GM23338 (cell line): ENCODE results near the gene NR4A1. TPM values are rescaled to one million over a fixed set of nuclear protein-coding genes. Genes with fewer than 3 reads are reported as not detected.

Source experiments
- ATAC-seq: fragments of 200-7000 bp; cut with Tn5 transposase; 3 replicates; pipeline ENCODE4 v1.9.1; 2020
- DNase-seq: peaks from one replicate; pipeline ENCODE4 v3.0.0-alpha.2; 2015; ENCODE audit warnings: low spot score
- H2AFZ ChIP-seq: fragments of 200-600 bp; sonication (generic); 2 replicates; pipeline ENCODE4 v1.8.0; 2016; ENCODE audit warnings: antibody characterized with exemption, mild to moderate bottlenecking, moderate library complexity
- H3F3A ChIP-seq: fragments of 200-600 bp; sonication (generic); replicated peaks from 2 replicates; pipeline ENCODE4 v1.8.0; 2017; ENCODE audit warnings: antibody characterized with exemption, mixed run types, low read depth
- H3K27ac ChIP-seq: fragments of 200-600 bp; sonication (generic); 2 replicates; pipeline ENCODE4 v1.6.1; 2016; ENCODE audit warnings: low read depth
- H3K27me3 ChIP-seq: fragments of 200-600 bp; sonication (generic); 2 replicates; pipeline ENCODE4 v1.8.0; 2016; ENCODE audit warnings: mild to moderate bottlenecking, mixed run types, moderate library complexity; ENCODE audit not compliant: insufficient read depth
- H3K36me3 ChIP-seq: fragments of 200-600 bp; sonication (generic); 2 replicates; pipeline ENCODE4 v1.8.0; 2016; ENCODE audit warnings: mild to moderate bottlenecking; ENCODE audit not compliant: insufficient read depth
- H3K4me1 ChIP-seq: fragments of 200-600 bp; sonication (generic); 2 replicates; pipeline ENCODE4 v1.8.0; 2016; ENCODE audit warnings: mild to moderate bottlenecking, moderate library complexity; ENCODE audit not compliant: insufficient read depth
- H3K4me2 ChIP-seq: fragments of 200-600 bp; sonication (generic); 2 replicates; pipeline ENCODE4 v1.7.1; 2017; ENCODE audit warnings: mixed run types
- H3K4me3 ChIP-seq: fragments of 200-600 bp; sonication (generic); 2 replicates; pipeline ENCODE4 v1.6.1; 2016; ENCODE audit warnings: mixed run types
- H3K79me2 ChIP-seq: fragments of 200-600 bp; sonication (generic); replicated peaks from 2 replicates; pipeline ENCODE4 v1.8.0; 2017; ENCODE audit warnings: mild to moderate bottlenecking; ENCODE audit not compliant: insufficient read depth
- H3K9me2 ChIP-seq: fragments of 200-600 bp; sonication (generic); 2 replicates; pipeline ENCODE4 v1.8.0; 2017; ENCODE audit not compliant: insufficient read depth
- H4K20me1 ChIP-seq: fragments of 200-600 bp; sonication (generic); replicated peaks from 2 replicates; pipeline ENCODE4 v1.8.0; 2017; ENCODE audit warnings: mild to moderate bottlenecking; ENCODE audit not compliant: insufficient read depth
- H3K27ac Mint-ChIP-seq: 2 replicates; pipeline ENCODE4 v1.8.0; 2020; ENCODE audit warnings: inconsistent platforms, mild to moderate bottlenecking, moderate library complexity, mixed read lengths
- H3K27me3 Mint-ChIP-seq: 3 replicates; pipeline ENCODE4 v1.8.0; 2022; ENCODE audit warnings: low read depth, mild to moderate bottlenecking, moderate library complexity, mixed read lengths, inconsistent platforms; ENCODE audit not compliant: insufficient read depth, poor library complexity
- H3K36me3 Mint-ChIP-seq: 3 replicates; pipeline ENCODE4 v1.8.0; 2021; ENCODE audit warnings: low read depth, mild to moderate bottlenecking, inconsistent platforms, moderate library complexity, mixed read lengths
- H3K4me1 Mint-ChIP-seq: 3 replicates; pipeline ENCODE4 v1.8.0; 2020; ENCODE audit warnings: mild to moderate bottlenecking, inconsistent platforms, mixed read lengths
- H3K4me3 Mint-ChIP-seq: 3 replicates; pipeline ENCODE4 v1.8.0; 2021; ENCODE audit warnings: moderate library complexity, mild to moderate bottlenecking, inconsistent platforms, mixed read lengths
- H3K9me3 Mint-ChIP-seq: 3 replicates; pipeline ENCODE4 v1.8.0; 2020; ENCODE audit warnings: moderate library complexity, mild to moderate bottlenecking, inconsistent platforms, mixed read lengths
- CREB1 ChIP-seq: fragments of 250-450 bp; sonication (Bioruptor Pico); IDR thresholded peaks from 2 replicates; pipeline ENCODE4 v1.5.0; 2020; ENCODE audit warnings: low read depth, mild to moderate bottlenecking, moderate library complexity
- EZH2 ChIP-seq: fragments of 200-600 bp; sonication (generic); IDR thresholded peaks from one replicate; pipeline ENCODE4 v1.8.0; 2017; ENCODE audit warnings: antibody characterized with exemption, mild to moderate bottlenecking, low read depth; ENCODE audit not compliant: unreplicated experiment
- EZH2phosphoT487 ChIP-seq: fragments of 200-600 bp; sonication (generic); IDR thresholded peaks from one replicate; pipeline ENCODE4 v1.8.1; 2018; ENCODE audit warnings: antibody characterized with exemption; ENCODE audit not compliant: unreplicated experiment
- JUNB ChIP-seq: IDR thresholded peaks from one replicate; pipeline ENCODE4 v1.6.1; 2016; ENCODE audit warnings: antibody characterized with exemption; ENCODE audit not compliant: unreplicated experiment
- NANOG ChIP-seq: IDR thresholded peaks from 2 replicates; pipeline ENCODE4 v1.6.1; 2016; ENCODE audit warnings: antibody characterized with exemption, borderline replicate concordance
- POLR2AphosphoS5 ChIP-seq: IDR thresholded peaks from 2 replicates; pipeline ENCODE4 v1.6.1; 2016; ENCODE audit warnings: antibody characterized with exemption, low read depth
- STAT1 ChIP-seq: IDR thresholded peaks from one replicate; pipeline ENCODE4 v1.6.1; 2016; ENCODE audit warnings: antibody characterized with exemption; ENCODE audit not compliant: unreplicated experiment
- ZNF114 ChIP-seq: fragments of 250-450 bp; sonication (Bioruptor Pico); IDR thresholded peaks from 2 replicates; pipeline ENCODE4 v1.5.0; 2020; ENCODE audit warnings: mild to moderate bottlenecking, moderate library complexity
- ZNF331 ChIP-seq: fragments of 250-450 bp; sonication (Bioruptor Pico); IDR thresholded peaks from 2 replicates; pipeline ENCODE4 v1.5.0; 2020; ENCODE audit warnings: low read depth, mild to moderate bottlenecking, moderate library complexity
- polyA plus RNA-seq: library from polyadenylated mRNA; unstranded; fragments of >200 nt; fragmentation: Nextera tagmentation; extraction: Ambion mirVana; gene quantifications from 2 replicates; pipeline ENCODE4 v1.2.1, GENCODE V29; 2016
- total RNA-seq: library from RNA; depleted of rRNA; stranded (reverse); fragments of >200 nt; shearing (Covaris generic); gene quantifications from 2 replicates; pipeline ENCODE4 v1.2.3, GENCODE V29; 2014
- TF ChIP-seq, protein P1 (sequence below), 2 experiments: fragments of 200-600 bp in 1 of 2; sonication (generic) in 1 of 2; conservative IDR thresholded peaks; 2 replicates each; pipeline versions ENCODE4 v1.5.1 to v1.6.1; 2016 to 2017; ENCODE audit warnings: antibody characterized with exemption in 2 of 2, low read depth in 2 of 2, mild to moderate bottlenecking in 2 of 2, moderate library complexity in 1 of 2
- TF ChIP-seq, protein P2 (sequence below): IDR thresholded peaks from 2 replicates; pipeline ENCODE4 v1.6.1; 2016; ENCODE audit warnings: antibody characterized with exemption
- TF ChIP-seq, protein P3 (sequence below): IDR thresholded peaks from one replicate; pipeline ENCODE4 v1.6.1; 2018; ENCODE audit warnings: antibody characterized with exemption; ENCODE audit not compliant: unreplicated experiment
- TF ChIP-seq, protein P4 (sequence below): fragments of 250-450 bp; sonication (Bioruptor Pico); IDR thresholded peaks from 2 replicates; pipeline ENCODE4 v1.5.0; 2020; ENCODE audit warnings: mild to moderate bottlenecking, moderate library complexity

Gene NR4A1
- total and polyA plus RNA-seq, 2 experiments from 2014 or later, result 7.5 to 19.1 TPM

DNA sequence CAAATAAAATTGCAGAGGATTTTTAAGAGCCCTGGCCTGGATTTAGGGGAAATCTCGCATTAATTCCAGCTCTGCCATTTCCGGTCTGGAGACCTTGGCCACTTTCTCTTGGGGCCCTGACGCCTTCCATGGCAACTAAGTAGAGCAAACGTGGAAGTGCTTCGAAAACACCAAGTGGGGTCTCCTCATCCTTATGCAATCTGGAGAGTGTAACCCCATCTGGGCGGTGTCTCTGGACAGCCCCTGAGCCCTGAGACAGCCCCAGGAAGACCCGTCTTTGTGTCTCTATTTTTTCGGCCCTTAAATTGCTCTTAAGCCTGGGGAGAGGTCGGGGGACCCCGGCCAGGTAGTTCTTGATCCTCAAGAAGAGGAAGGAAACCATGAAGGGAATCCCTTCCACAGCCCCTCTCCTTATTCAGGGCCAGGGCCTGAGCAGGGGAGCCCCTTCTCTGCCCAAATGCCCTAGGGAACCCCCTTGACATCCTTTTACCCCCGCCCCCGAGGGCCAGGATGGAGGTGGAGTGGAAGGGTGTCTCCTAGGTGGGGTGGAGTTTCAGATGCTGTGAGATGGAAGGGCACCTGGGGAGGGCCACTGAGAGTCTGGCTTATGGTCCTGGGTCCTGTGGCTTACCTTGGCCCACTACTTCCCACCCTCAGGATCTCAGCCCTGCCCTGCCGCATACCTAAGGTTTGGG is 17.6 kb upstream of the NR4A1 start:
- peaks cover 6% of the 10 kb centered on the region; the same call in 1 of the 2 replicates for H4K20me1 ChIP-seq
- H3K4me3 ChIP-seq, result peak overlapping the region; percentile 49
- Mint-ChIP-seq H3K27me3 (peaks cover 44% of the 10 kb centered on the region), H3K9me3 (no peaks in the 10 kb centered on the region), H3K36me3 (no peaks in the 10 kb centered on the region), H3K4me3 (peak overlapping the region; percentile 65), H3K27ac (peak overlapping the region; percentile 75), H3K4me1 (peaks cover 39% of the 10 kb centered on the region)
- peaks cover 51% of the 10 kb centered on the region for H3K27me3 ChIP-seq
- H3K9me2 ChIP-seq, result no peaks in the 10 kb centered on the region
- no peak overlapping the region; the same call in 1 of the 2 replicates for H2AFZ ChIP-seq
- peaks cover 12% of the 10 kb centered on the region for H3F3A ChIP-seq
- H3K4me1 ChIP-seq, result peaks cover 21% of the 10 kb centered on the region
- ATAC-seq (no peak), DNase-seq (peak; percentile 32)
- peaks cover 6% of the 10 kb centered on the region for H3K79me2 ChIP-seq
- TF ChIP-seq, protein P1, sequence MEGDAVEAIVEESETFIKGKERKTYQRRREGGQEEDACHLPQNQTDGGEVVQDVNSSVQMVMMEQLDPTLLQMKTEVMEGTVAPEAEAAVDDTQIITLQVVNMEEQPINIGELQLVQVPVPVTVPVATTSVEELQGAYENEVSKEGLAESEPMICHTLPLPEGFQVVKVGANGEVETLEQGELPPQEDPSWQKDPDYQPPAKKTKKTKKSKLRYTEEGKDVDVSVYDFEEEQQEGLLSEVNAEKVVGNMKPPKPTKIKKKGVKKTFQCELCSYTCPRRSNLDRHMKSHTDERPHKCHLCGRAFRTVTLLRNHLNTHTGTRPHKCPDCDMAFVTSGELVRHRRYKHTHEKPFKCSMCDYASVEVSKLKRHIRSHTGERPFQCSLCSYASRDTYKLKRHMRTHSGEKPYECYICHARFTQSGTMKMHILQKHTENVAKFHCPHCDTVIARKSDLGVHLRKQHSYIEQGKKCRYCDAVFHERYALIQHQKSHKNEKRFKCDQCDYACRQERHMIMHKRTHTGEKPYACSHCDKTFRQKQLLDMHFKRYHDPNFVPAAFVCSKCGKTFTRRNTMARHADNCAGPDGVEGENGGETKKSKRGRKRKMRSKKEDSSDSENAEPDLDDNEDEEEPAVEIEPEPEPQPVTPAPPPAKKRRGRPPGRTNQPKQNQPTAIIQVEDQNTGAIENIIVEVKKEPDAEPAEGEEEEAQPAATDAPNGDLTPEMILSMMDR (conservative IDR thresholded peaks at IDR 0.05; ENCODE audit: low read depth in 2 of 2), result no peak
- TF ChIP-seq ZNF331 (CRISPR knock-in tag) (no peak), EZH2phosphoT487 (no peak), EZH2 (no peak), POLR2AphosphoS5 (no peak), ZNF114 (no peak), STAT1 (no peak), NANOG (no peak), JUNB (no peak), CREB1 (CRISPR knock-in tag) (no peak)
- TF ChIP-seq, protein P2, sequence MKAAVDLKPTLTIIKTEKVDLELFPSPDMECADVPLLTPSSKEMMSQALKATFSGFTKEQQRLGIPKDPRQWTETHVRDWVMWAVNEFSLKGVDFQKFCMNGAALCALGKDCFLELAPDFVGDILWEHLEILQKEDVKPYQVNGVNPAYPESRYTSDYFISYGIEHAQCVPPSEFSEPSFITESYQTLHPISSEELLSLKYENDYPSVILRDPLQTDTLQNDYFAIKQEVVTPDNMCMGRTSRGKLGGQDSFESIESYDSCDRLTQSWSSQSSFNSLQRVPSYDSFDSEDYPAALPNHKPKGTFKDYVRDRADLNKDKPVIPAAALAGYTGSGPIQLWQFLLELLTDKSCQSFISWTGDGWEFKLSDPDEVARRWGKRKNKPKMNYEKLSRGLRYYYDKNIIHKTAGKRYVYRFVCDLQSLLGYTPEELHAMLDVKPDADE, result no peak
- TF ChIP-seq, protein P3, sequence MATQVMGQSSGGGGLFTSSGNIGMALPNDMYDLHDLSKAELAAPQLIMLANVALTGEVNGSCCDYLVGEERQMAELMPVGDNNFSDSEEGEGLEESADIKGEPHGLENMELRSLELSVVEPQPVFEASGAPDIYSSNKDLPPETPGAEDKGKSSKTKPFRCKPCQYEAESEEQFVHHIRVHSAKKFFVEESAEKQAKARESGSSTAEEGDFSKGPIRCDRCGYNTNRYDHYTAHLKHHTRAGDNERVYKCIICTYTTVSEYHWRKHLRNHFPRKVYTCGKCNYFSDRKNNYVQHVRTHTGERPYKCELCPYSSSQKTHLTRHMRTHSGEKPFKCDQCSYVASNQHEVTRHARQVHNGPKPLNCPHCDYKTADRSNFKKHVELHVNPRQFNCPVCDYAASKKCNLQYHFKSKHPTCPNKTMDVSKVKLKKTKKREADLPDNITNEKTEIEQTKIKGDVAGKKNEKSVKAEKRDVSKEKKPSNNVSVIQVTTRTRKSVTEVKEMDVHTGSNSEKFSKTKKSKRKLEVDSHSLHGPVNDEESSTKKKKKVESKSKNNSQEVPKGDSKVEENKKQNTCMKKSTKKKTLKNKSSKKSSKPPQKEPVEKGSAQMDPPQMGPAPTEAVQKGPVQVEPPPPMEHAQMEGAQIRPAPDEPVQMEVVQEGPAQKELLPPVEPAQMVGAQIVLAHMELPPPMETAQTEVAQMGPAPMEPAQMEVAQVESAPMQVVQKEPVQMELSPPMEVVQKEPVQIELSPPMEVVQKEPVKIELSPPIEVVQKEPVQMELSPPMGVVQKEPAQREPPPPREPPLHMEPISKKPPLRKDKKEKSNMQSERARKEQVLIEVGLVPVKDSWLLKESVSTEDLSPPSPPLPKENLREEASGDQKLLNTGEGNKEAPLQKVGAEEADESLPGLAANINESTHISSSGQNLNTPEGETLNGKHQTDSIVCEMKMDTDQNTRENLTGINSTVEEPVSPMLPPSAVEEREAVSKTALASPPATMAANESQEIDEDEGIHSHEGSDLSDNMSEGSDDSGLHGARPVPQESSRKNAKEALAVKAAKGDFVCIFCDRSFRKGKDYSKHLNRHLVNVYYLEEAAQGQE, result no peak
- TF ChIP-seq, protein P4, sequence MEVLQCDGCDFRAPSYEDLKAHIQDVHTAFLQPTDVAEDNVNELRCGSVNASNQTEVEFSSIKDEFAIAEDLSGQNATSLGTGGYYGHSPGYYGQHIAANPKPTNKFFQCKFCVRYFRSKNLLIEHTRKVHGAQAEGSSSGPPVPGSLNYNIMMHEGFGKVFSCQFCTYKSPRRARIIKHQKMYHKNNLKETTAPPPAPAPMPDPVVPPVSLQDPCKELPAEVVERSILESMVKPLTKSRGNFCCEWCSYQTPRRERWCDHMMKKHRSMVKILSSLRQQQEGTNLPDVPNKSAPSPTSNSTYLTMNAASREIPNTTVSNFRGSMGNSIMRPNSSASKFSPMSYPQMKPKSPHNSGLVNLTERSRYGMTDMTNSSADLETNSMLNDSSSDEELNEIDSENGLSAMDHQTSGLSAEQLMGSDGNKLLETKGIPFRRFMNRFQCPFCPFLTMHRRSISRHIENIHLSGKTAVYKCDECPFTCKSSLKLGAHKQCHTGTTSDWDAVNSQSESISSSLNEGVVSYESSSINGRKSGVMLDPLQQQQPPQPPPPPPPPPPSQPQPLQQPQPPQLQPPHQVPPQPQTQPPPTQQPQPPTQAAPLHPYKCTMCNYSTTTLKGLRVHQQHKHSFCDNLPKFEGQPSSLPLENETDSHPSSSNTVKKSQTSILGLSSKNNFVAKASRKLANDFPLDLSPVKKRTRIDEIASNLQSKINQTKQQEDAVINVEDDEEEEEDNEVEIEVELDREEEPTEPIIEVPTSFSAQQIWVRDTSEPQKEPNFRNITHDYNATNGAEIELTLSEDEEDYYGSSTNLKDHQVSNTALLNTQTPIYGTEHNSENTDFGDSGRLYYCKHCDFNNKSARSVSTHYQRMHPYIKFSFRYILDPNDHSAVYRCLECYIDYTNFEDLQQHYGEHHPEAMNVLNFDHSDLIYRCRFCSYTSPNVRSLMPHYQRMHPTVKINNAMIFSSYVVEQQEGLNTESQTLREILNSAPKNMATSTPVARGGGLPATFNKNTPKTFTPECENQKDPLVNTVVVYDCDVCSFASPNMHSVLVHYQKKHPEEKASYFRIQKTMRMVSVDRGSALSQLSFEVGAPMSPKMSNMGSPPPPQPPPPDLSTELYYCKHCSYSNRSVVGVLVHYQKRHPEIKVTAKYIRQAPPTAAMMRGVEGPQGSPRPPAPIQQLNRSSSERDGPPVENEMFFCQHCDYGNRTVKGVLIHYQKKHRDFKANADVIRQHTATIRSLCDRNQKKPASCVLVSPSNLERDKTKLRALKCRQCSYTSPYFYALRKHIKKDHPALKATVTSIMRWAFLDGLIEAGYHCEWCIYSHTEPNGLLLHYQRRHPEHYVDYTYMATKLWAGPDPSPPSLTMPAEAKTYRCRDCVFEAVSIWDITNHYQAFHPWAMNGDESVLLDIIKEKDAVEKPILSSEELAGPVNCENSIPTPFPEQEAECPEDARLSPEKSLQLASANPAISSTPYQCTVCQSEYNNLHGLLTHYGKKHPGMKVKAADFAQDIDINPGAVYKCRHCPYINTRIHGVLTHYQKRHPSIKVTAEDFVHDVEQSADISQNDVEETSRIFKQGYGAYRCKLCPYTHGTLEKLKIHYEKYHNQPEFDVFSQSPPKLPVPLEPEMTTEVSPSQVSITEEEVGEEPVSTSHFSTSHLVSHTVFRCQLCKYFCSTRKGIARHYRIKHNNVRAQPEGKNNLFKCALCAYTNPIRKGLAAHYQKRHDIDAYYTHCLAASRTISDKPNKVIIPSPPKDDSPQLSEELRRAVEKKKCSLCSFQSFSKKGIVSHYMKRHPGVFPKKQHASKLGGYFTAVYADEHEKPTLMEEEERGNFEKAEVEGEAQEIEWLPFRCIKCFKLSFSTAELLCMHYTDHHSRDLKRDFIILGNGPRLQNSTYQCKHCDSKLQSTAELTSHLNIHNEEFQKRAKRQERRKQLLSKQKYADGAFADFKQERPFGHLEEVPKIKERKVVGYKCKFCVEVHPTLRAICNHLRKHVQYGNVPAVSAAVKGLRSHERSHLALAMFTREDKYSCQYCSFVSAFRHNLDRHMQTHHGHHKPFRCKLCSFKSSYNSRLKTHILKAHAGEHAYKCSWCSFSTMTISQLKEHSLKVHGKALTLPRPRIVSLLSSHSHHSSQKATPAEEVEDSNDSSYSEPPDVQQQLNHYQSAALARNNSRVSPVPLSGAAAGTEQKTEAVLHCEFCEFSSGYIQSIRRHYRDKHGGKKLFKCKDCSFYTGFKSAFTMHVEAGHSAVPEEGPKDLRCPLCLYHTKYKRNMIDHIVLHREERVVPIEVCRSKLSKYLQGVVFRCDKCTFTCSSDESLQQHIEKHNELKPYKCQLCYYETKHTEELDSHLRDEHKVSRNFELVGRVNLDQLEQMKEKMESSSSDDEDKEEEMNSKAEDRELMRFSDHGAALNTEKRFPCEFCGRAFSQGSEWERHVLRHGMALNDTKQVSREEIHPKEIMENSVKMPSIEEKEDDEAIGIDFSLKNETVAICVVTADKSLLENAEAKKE (CRISPR knock-in tag), result no peak
- H3K27ac ChIP-seq, result peak overlapping the region; percentile 85; the same call in 1 of the 2 replicates
- H3K4me2 ChIP-seq, result peak overlapping the region; percentile 75
- no peaks in the 10 kb centered on the region for H3K36me3 ChIP-seq
